K562 (cell line): ENCODE results near the gene LTBR. TPM values are rescaled to one million over a fixed set of nuclear protein-coding genes. Genes with fewer than 3 reads are reported as not detected.

Experiments
- FOXK2 ChIP-seq, 2 experiments: fragments of 450-650 bp; IDR thresholded peaks in 1 of 2; conservative IDR thresholded peaks in 1 of 2; 2 replicates each; pipeline ENCODE4 v1.6.1; 2016; ENCODE audit warnings: low read depth in 2 of 2, mild to moderate bottlenecking in 1 of 2
- KAT7 ChIP-seq: sonication (generic); formaldehyde crosslinking; IDR thresholded peaks from 2 replicates; pipeline ENCODE4 v1.8.0; 2022; ENCODE audit warnings: missing genetic modification reagents, mild to moderate bottlenecking, borderline replicate concordance
- LARP7 ChIP-seq: fragments of 450-650 bp; IDR thresholded peaks from 2 replicates; pipeline ENCODE4 v1.6.1; 2016
- NFIX ChIP-seq: fragments of 250-450 bp; sonication (Bioruptor Pico); IDR thresholded peaks from 2 replicates; pipeline ENCODE4 v1.4.0; 2020; ENCODE audit warnings: low read depth, mild to moderate bottlenecking, moderate library complexity
- NR2F6 ChIP-seq: fragments of 450-650 bp; formaldehyde crosslinking; IDR thresholded peaks from 2 replicates; pipeline ENCODE4 v1.4.0; 2020; ENCODE audit warnings: mild to moderate bottlenecking
- POLR2AphosphoS2 ChIP-seq: IDR thresholded peaks from 2 replicates; pipeline ENCODE4 v1.6.1; 2012; ENCODE audit warnings: low read length, improper control_type of control experiment
- POLR2B ChIP-seq: fragments of 450-650 bp; IDR thresholded peaks from 2 replicates; pipeline ENCODE4 v1.6.1; 2018; ENCODE audit warnings: low read depth; ENCODE audit not compliant: partially characterized antibody
- RNF2 ChIP-seq: sonication (generic); IDR thresholded peaks from 2 replicates; pipeline ENCODE4 v1.6.1; 2016
- ZNF165 ChIP-seq: fragments of 250-450 bp; sonication (Bioruptor Pico); IDR thresholded peaks from 2 replicates; pipeline ENCODE4 v1.4.0; 2020; ENCODE audit warnings: borderline replicate concordance
- ZNF778 ChIP-seq: fragments of 450-650 bp; formaldehyde crosslinking; IDR thresholded peaks from 2 replicates; pipeline ENCODE4 v1.4.0; 2020; ENCODE audit warnings: mild to moderate bottlenecking, moderate library complexity
- ZNF830 ChIP-seq: fragments of 250-450 bp; sonication (Bioruptor Pico); IDR thresholded peaks from 2 replicates; pipeline ENCODE4 v1.5.0; 2021; ENCODE audit warnings: mild to moderate bottlenecking
- polyA plus RNA-seq, 8 experiments: library from polyadenylated mRNA; depleted of rRNA in 4 of 8; stranded (reverse) in 5 of 8; unstranded in 3 of 8; fragments of >200 nt; fragmentation: Nextera tagmentation in 2 of 8; fragmentation: Illumina TruSeq in 1 of 8; extraction: Ambion mirVana in 2 of 8; extraction: Trizol in 1 of 8; gene quantifications; 2 replicates each; pipeline versions ENCODE4 v1.2.1 to v1.2.3, GENCODE V29; 2011 to 2014; ENCODE audit warnings: inconsistent platforms in 1 of 8, missing spikeins in 1 of 8
- total RNA-seq, 7 experiments: library from RNA; depleted of rRNA in 6 of 7; stranded (reverse); fragments of >200 nt in 6 of 7; fragmentation: Illumina TruSeq in 2 of 7; extraction: Trizol in 2 of 7; gene quantifications; 2 replicates each; pipeline versions ENCODE4 v1.2.1 to v1.2.3, GENCODE V29; 2011 to 2021; ENCODE audit warnings: low replicate concordance in 1 of 7
- TF ChIP-seq, protein P1 (sequence below): sonication (generic); formaldehyde crosslinking; IDR thresholded peaks from 2 replicates; pipeline ENCODE4 v1.8.0; 2023; ENCODE audit warnings: mild to moderate bottlenecking, missing genetic modification reagents
- TF ChIP-seq, protein P2 (sequence below): sonication (generic); formaldehyde crosslinking; IDR thresholded peaks from 2 replicates; pipeline ENCODE4 v1.8.0; 2022; ENCODE audit warnings: missing genetic modification reagents, mild to moderate bottlenecking, borderline replicate concordance
- TF ChIP-seq, protein P3 (sequence below): fragments of 450-650 bp; IDR thresholded peaks from 2 replicates; pipeline ENCODE4 v1.6.1; 2018; ENCODE audit warnings: mild to moderate bottlenecking, low read depth; ENCODE audit not compliant: partially characterized antibody
- TF ChIP-seq, protein P4 (sequence below): fragments of 450-650 bp; formaldehyde crosslinking; IDR thresholded peaks from 2 replicates; pipeline ENCODE4 v1.4.0; 2020; ENCODE audit warnings: mild to moderate bottlenecking, moderate library complexity

The LTBR gene
- total and polyA plus RNA-seq, 9 of the 15 experiments (the other 6 are each of a cell fraction or from before 2014, with no cell fraction given), result 0.96 to 69.0 (median 35.3) TPM

DNA sequence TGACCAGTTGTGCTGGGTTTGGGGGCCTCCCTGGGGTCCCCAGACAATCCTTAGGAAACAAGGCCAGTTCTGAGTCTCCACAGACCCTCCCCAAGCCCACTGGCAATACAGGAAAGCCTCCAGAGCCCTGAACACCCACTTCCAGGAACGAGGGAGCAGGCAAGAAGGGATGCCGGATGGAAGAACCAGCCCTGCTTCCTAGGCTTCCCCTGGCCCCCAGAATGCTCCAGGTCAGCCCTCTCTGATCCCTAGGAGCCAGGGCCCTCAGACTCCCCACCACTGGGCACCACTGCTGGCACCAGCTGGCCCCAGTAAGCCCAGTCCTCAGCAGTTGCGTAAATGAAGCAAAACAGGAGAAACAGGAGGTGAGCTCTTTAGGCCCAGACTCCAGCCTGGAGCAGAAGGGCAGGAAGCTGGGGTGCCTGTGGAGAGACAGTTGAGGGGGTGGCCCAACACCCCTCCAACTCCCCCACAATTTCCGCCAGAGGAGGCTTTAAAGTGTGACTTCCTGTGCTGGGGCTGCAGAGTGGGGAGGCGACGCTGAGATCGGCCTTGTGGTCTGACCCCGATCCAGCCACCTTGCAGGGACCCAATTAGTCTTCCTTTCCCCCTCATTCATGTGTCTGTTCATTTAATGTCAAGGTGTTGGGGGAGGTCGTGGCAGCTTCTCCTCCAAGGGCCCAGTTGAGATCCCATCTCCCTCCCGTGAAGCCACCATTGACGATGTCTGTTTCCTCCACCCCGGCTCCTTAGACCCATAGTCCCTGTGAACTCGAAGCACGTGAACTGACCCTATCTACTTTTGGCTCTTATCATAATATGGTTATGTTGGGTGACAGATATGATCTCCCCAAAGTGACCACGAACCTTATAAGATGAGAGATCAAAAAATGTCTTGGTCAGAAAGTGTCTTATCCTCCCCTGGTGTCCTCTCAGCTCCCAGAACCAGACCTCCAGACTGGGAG lies 46.8 kb upstream of the LTBR start (continued):
- peak; percentile 63; the same call in 1 of the 2 replicates for TF ChIP-seq RNF2
- TF ChIP-seq, protein P1, sequence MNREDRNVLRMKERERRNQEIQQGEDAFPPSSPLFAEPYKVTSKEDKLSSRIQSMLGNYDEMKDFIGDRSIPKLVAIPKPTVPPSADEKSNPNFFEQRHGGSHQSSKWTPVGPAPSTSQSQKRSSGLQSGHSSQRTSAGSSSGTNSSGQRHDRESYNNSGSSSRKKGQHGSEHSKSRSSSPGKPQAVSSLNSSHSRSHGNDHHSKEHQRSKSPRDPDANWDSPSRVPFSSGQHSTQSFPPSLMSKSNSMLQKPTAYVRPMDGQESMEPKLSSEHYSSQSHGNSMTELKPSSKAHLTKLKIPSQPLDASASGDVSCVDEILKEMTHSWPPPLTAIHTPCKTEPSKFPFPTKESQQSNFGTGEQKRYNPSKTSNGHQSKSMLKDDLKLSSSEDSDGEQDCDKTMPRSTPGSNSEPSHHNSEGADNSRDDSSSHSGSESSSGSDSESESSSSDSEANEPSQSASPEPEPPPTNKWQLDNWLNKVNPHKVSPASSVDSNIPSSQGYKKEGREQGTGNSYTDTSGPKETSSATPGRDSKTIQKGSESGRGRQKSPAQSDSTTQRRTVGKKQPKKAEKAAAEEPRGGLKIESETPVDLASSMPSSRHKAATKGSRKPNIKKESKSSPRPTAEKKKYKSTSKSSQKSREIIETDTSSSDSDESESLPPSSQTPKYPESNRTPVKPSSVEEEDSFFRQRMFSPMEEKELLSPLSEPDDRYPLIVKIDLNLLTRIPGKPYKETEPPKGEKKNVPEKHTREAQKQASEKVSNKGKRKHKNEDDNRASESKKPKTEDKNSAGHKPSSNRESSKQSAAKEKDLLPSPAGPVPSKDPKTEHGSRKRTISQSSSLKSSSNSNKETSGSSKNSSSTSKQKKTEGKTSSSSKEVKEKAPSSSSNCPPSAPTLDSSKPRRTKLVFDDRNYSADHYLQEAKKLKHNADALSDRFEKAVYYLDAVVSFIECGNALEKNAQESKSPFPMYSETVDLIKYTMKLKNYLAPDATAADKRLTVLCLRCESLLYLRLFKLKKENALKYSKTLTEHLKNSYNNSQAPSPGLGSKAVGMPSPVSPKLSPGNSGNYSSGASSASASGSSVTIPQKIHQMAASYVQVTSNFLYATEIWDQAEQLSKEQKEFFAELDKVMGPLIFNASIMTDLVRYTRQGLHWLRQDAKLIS (CRISPR knock-in tag), result 0 out of 2 replicates have a peak, but pooled peaks have one; percentile 61
- peak; percentile 58; the same call in 1 of the 2 replicates for TF ChIP-seq KAT7 (CRISPR knock-in tag)
- no peak for TF ChIP-seq FOXK2 (conservative IDR thresholded peaks at IDR 0.05 in 1 of 2, IDR thresholded peaks at IDR 0.05 in 1 of 2; ENCODE audit: low read depth in 2 of 2)
- TF ChIP-seq ZNF778, result no peak
- TF ChIP-seq, protein P2, sequence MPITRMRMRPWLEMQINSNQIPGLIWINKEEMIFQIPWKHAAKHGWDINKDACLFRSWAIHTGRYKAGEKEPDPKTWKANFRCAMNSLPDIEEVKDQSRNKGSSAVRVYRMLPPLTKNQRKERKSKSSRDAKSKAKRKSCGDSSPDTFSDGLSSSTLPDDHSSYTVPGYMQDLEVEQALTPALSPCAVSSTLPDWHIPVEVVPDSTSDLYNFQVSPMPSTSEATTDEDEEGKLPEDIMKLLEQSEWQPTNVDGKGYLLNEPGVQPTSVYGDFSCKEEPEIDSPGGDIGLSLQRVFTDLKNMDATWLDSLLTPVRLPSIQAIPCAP (CRISPR knock-in tag), result no peak
- TF ChIP-seq ZNF165 (CRISPR knock-in tag), result no peak
- TF ChIP-seq, protein P3, sequence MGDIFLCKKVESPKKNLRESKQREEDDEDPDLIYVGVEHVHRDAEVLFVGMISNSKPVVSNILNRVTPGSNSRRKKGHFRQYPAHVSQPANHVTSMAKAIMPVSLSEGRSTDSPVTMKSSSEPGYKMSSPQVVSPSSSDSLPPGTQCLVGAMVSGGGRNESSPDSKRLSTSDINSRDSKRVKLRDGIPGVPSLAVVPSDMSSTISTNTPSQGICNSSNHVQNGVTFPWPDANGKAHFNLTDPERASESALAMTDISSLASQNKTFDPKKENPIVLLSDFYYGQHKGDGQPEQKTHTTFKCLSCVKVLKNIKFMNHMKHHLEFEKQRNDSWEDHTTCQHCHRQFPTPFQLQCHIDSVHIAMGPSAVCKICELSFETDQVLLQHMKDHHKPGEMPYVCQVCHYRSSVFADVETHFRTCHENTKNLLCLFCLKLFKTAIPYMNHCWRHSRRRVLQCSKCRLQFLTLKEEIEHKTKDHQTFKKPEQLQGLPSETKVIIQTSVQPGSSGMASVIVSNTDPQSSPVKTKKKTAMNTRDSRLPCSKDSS, result no peak
- no peak for TF ChIP-seq ZNF830 (CRISPR knock-in tag)
- TF ChIP-seq LARP7, result no peak
- TF ChIP-seq POLR2AphosphoS2, result no peak
- TF ChIP-seq POLR2B, result no peak
- TF ChIP-seq, protein P4, sequence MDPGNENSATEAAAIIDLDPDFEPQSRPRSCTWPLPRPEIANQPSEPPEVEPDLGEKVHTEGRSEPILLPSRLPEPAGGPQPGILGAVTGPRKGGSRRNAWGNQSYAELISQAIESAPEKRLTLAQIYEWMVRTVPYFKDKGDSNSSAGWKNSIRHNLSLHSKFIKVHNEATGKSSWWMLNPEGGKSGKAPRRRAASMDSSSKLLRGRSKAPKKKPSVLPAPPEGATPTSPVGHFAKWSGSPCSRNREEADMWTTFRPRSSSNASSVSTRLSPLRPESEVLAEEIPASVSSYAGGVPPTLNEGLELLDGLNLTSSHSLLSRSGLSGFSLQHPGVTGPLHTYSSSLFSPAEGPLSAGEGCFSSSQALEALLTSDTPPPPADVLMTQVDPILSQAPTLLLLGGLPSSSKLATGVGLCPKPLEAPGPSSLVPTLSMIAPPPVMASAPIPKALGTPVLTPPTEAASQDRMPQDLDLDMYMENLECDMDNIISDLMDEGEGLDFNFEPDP (CRISPR knock-in tag), result no peak
- no peak for TF ChIP-seq NFIX (CRISPR knock-in tag)
- no peak for TF ChIP-seq NR2F6 (CRISPR knock-in tag)
